ENCODE measurements around the gene WFDC8.

GRCh38 chr20:45507011-45507820, 71.9 kb downstream of the WFDC8 start:
- no peak for TF ChIP-seq CTCF (IDR thresholded peaks at IDR 0.05; ENCODE audit: low read length)
- no peak for TF ChIP-seq EZH2 (IDR thresholded peaks at IDR 0.05; ENCODE audit: borderline replicate concordance, low read length)
